Measurements from ENCODE around the gene HADHA.
A peak's percentile ranks its signal among the peaks of the same experiment; 100 is the strongest.

The HADHA gene

DNA sequence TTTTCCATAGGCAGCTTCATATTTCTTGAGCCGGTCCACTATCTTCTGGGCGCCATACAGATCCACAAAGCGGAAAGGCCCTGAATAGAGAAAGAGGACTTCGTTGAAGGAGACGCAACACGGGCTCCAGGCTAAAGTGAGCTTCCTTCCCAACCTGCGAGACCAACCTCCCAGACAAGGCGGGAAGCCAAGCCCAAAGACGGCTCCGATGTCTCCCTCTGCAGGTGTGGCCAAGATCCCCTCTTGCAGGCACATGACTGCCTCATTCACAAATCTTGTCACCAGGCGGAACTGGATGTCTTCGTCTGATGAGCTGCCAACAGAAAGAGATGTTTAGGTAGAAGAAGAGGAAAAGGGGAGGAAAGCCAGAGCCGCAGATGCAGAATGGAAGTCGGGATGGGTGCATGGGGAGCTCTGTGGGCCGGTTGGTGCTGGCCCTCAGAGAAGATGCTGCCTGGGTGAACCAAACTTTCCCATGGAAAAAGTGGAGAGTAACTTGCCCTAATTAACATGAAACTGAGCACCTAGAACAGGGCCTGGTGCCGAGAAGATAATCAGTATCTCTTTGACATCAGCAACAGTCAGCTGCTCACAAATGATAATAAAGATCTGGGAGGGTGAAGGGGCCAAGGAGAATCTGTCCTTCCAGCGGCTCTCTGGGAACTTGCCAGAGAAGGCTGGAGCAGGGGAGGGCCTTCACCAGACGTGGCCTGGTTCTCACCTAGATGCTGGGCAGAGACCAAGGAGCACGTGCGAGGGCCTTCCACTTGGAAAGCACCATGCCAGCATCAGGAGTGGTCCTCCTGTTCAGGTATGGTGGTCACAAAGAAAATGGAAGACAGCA lies 52.9 kb downstream of the HADHA start:
- H4K20me1 ChIP-seq: peaks cover 0 to 48% (median 2%) of the 10 kb centered on the region in 11 experiments; a peak in 11 of 22 replicates
- TF ChIP-seq Cebpa-rat (IDR thresholded peaks at IDR 0.05): no peak
- peaks cover 2 to 11% (median 5%) of the 10 kb centered on the region in 10 experiments; a peak in 19 of 20 replicates for H3K4me1 ChIP-seq
- H3K9ac ChIP-seq: no peak overlapping the region
- H3K36me3 ChIP-seq: peaks cover 64 to 84% (median 69%) of the 10 kb centered on the region in 11 experiments
- no peaks in the 10 kb centered on the region for H3K9me3 ChIP-seq (replicated peaks in 1 of 11)
- H3K27ac ChIP-seq: no peak overlapping the region
- H3K4me2 ChIP-seq: no peak overlapping the region
- H3K27me3 ChIP-seq: peaks cover 0 to 3% (median 0%) of the 10 kb centered on the region in 11 experiments; a peak in 5 of 22 replicates
- H3K4me3 ChIP-seq: no peak overlapping the region

DNA sequence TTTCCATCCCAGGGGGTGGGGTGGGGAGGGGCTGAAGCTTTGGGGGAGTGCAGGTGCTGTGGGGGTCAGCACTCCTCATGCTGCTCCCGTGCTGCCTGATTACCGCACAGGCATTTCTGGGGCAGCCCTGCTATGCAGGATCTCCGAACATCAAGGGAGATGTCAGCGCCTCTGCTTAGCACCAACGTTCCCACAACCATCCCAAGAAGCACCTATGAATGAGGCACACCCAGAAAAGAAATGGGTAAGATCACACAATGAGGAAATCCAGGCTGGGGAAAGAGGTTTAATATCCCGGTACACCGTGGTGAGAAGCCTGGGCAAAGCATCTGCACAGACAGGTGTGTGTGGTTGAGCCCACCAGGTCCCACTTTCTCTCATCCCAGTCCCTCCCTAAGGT lies 54.1 kb downstream of the HADHA start:
- Histone ChIP-seq H3K4me3 (no peak overlapping the region), H3K27me3 (peaks cover 10 to 15% (median 12%) of the 10 kb centered on the region in 11 experiments), H3K4me2 (no peak overlapping the region), H3K36me3 (peaks cover 52 to 72% (median 58%) of the 10 kb centered on the region in 11 experiments), H3K4me1 (peaks cover 13 to 18% (median 15%) of the 10 kb centered on the region in 10 experiments), H4K20me1 (peaks cover 0 to 53% (median 2%) of the 10 kb centered on the region in 11 experiments; a peak in 10 of 22 replicates), H3K9ac (no peak overlapping the region), H3K27ac (no peak overlapping the region), H3K9me3 (replicated peaks in 1 of 11) (no peaks in the 10 kb centered on the region)
- TF ChIP-seq Cebpa-rat (IDR thresholded peaks at IDR 0.05): no peak

DNA sequence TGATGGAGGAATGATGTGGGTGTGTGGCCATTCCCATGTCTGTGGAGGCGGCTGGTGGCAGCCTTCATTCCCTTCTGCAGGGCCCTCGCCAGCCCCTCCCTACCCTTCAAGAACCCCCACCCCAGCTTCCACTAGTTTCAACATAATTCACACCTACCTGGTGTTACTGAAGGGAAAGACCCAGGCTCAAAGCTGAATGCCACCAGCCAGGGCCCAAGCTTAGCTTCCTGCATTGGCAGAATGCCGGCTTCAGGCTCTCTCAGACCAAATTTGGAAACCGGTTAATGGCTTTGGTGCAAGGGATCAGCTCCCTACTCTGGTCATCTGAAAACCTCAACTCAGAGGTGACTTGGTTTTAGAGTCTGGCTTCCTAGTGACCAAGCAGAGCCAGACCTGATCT lies 54.7 kb downstream of the HADHA start:
- peaks cover 15 to 24% (median 19%) of the 10 kb centered on the region in 10 experiments for H3K4me1 ChIP-seq
- no peak overlapping the region for H3K27ac ChIP-seq
- H3K27me3 ChIP-seq: peaks cover 16 to 21% (median 18%) of the 10 kb centered on the region in 11 experiments
- no peak overlapping the region for H3K9ac ChIP-seq
- no peak overlapping the region for H3K4me2 ChIP-seq
- no peak overlapping the region for H3K4me3 ChIP-seq
- H4K20me1 ChIP-seq: peaks cover 0 to 53% (median 2%) of the 10 kb centered on the region in 11 experiments; a peak in 10 of 22 replicates
- H3K9me3 ChIP-seq (replicated peaks in 1 of 11): no peaks in the 10 kb centered on the region
- no peak for TF ChIP-seq Cebpa-rat (IDR thresholded peaks at IDR 0.05)
- peaks cover 46 to 66% (median 51%) of the 10 kb centered on the region in 11 experiments for H3K36me3 ChIP-seq

DNA sequence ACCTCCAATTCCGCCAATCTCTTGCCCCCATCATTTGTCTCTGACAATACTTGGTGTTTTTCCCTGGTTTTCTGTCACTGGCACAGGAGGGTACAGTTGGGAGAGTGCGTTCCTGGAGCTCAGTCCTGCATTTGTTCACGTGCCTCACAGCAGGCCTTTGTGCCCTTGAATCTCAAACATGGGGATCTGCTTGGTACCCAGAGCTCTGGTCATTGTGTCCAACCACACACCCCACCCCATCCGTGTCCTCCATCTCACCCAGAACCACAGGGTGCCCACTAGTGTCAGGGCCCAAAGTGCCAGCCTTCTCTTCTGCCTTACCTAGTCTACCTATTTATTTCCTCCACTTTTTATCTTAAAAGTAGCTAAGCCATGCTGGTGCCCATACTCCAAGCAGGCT lies 55.3 kb downstream of the HADHA start:
- Histone ChIP-seq H4K20me1 (peaks cover 0 to 53% (median 2%) of the 10 kb centered on the region in 11 experiments; a peak in 10 of 22 replicates), H3K9me3 (replicated peaks in 1 of 11) (no peaks in the 10 kb centered on the region), H3K4me1 (peaks cover 15 to 30% (median 24%) of the 10 kb centered on the region in 10 experiments), H3K36me3 (peaks cover 40 to 60% (median 45%) of the 10 kb centered on the region in 11 experiments), H3K9ac (no peak overlapping the region), H3K27ac (no peak overlapping the region), H3K4me2 (no peak overlapping the region), H3K27me3 (peaks cover 22 to 27% (median 24%) of the 10 kb centered on the region in 11 experiments), H3K4me3 (no peak overlapping the region)
- no peak for TF ChIP-seq Cebpa-rat (IDR thresholded peaks at IDR 0.05)

DNA sequence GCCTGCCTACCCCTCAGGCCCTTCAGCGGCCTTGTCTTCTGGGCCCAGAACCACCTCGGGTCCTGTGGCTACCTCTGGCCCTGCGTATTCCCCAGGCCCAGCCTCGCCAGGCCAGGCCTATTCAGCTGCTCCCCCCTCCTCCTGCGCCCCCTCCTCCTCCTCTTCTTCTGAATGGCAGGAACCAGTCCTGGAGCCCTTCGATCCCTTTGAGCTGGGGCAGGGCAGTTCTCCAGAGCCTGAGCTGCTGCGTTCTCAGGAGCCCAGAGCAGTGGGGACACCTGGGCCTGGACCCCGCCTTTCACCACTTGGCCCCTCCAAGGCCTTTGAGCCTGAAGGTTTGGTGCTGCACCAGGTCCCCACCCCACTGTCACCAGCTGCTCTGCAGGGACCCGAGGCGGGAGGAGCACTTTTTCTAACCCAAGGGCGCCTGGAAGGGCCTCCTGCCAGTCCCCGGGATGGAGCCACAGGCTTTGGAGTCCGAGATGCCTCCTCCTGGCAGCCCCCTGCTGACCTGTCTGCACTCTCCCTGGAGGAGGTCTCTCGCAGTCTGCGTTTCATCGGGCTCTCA lies 56.8 kb downstream of the HADHA start:
- Histone ChIP-seq H4K20me1 (peaks cover 0 to 49% (median 2%) of the 10 kb centered on the region in 11 experiments; a peak in 10 of 22 replicates), H3K4me2 (no peak overlapping the region), H3K9ac (no peak overlapping the region), H3K27me3 (peaks cover 24 to 41% (median 31%) of the 10 kb centered on the region in 11 experiments), H3K36me3 (peaks cover 25 to 45% (median 30%) of the 10 kb centered on the region in 11 experiments), H3K27ac (no peak overlapping the region), H3K4me1 (peaks cover 15 to 32% (median 24%) of the 10 kb centered on the region in 10 experiments), H3K4me3 (no peak overlapping the region), H3K9me3 (replicated peaks in 1 of 11) (no peaks in the 10 kb centered on the region)
- TF ChIP-seq Cebpa-rat (IDR thresholded peaks at IDR 0.05): no peak

DNA sequence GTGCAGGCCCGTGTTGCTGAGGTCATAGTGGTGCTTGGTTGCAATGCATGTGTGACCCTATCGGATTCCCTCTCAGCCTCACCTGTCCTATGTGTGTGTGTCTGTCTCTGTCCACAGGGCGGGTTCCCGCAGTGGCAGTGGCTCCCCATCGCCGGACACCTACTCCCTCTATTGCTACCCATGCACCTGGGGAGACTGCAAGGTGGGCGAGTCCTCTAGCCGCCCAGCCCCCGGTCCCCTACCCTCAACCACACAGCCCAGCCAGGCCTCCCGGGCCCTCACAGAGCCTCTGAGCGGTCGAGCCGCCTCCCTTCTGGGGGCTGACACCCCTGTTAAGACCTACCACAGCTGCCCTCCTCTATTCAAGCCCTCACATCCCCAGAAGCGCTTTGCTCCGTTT lies 57.3 kb downstream of the HADHA start:
- TF ChIP-seq Cebpa-rat (IDR thresholded peaks at IDR 0.05): no peak
- Histone ChIP-seq H3K27me3 (peaks cover 24 to 44% (median 31%) of the 10 kb centered on the region in 11 experiments), H3K9me3 (replicated peaks in 1 of 11) (no peaks in the 10 kb centered on the region), H3K27ac (no peak overlapping the region), H4K20me1 (peaks cover 0 to 49% (median 2%) of the 10 kb centered on the region in 11 experiments; a peak in 10 of 22 replicates), H3K4me1 (peaks cover 15 to 32% (median 24%) of the 10 kb centered on the region in 10 experiments), H3K9ac (no peak overlapping the region), H3K4me2 (peak overlapping the region in 3 of 11 experiments; percentile 2 to 87 (median 78); a peak in 3 of 22 replicates), H3K36me3 (peaks cover 20 to 40% (median 25%) of the 10 kb centered on the region in 11 experiments), H3K4me3 (no peak overlapping the region)

DNA sequence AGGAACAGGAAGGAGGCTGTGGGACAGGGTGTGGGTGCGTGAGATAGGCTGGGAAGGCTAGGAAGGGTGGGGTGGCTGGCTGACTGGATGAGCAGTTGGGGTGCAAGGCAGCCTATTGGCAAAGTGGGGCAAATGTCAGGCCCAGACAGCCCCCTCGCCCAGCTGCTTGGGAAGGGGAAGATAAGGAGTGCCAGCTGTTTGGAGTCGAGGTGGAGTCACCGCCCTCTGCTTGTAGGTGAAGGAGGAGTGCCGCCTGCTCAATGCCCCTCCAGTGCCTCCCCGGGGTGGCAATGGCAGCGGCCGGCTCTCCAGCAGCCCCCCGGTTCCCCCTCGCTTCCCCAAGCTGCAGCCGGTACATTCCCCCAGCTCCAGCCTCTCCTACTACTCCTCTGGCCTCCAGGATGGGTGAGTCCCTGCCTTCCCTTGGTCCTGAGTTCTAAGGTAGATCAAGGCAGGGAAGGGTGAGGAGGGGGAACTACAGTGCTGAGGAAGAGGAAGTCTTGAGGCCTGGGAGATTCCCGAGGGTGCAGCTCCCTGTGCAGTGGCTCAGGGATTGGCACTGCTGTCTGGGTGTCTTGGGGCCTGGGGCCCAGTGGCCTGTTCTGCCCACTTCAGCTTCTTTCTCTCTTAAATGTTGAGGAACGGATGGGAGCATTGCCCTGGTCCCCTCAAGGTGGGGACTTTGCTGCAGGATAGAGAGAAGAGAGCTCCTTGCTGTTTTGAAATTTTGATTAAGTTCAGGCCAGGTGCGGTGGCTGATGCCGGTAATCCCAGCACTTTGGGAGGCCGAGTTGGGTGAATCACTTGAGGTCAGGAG lies 58.3 kb downstream of the HADHA start:
- TF ChIP-seq Cebpa-rat (IDR thresholded peaks at IDR 0.05): no peak
- Histone ChIP-seq H3K4me3 (peak overlapping the region in 8 of 10 experiments; percentile 63 to 76 (median 68); a peak in 10 of 20 replicates), H4K20me1 (peaks cover 0 to 41% (median 2%) of the 10 kb centered on the region in 11 experiments; a peak in 10 of 22 replicates), H3K4me1 (peaks cover 15 to 32% (median 24%) of the 10 kb centered on the region in 10 experiments), H3K27me3 (peaks cover 24 to 46% (median 33%) of the 10 kb centered on the region in 11 experiments), H3K27ac (no peak overlapping the region), H3K4me2 (peak overlapping the region; percentile 78 to 96 (median 89)), H3K9ac (peak overlapping the region in 2 of 11 experiments; percentile 85 to 87; a peak in 4 of 22 replicates), H3K9me3 (replicated peaks in 1 of 11) (no peaks in the 10 kb centered on the region), H3K36me3 (peaks cover 10 to 30% (median 16%) of the 10 kb centered on the region in 11 experiments)

DNA sequence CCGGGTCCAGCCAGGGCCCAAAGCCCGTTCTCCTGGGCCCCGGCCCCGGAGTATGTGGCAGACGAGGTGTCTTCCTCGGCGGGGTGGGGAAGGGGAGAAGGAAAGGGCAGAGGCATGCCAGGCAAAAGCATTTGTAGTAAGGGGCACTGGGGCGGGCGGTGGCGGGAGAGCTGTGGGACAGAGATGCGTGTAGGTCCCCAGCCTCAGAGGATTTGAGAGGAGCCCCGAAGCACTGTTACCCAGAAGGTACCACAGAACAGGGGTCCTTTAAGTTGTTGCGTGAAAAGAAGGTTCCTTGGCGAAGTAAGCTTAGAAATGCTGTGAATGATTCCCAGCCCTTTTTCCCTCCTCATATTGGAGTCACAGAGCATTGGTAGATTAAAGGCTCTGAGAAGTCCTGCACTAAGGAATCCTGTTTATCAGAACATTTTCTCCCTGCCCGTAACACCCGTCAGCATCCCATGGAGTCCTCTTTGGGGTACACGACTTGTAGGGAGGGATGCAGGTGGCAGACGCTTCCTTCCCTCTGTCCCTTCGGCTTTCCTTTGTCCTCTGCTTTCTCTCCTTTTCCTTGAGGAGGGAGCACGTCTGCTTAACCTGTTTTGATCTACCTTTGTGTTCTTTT lies 59.0 kb downstream of the HADHA start:
- peaks cover 3 to 23% (median 8%) of the 10 kb centered on the region in 11 experiments for H3K36me3 ChIP-seq
- H3K27me3 ChIP-seq: peaks cover 24 to 53% (median 37%) of the 10 kb centered on the region in 11 experiments
- H4K20me1 ChIP-seq: peaks cover 0 to 33% (median 2%) of the 10 kb centered on the region in 11 experiments; a peak in 8 of 22 replicates
- TF ChIP-seq Cebpa-rat (IDR thresholded peaks at IDR 0.05): no peak
- H3K9ac ChIP-seq: peak overlapping the region; percentile 70 to 88 (median 84)
- H3K4me3 ChIP-seq: peak overlapping the region; percentile 63 to 76 (median 68)
- peak overlapping the region; percentile 78 to 96 (median 89) for H3K4me2 ChIP-seq
- H3K27ac ChIP-seq: peak overlapping the region; percentile 58 to 87 (median 78); a peak in 21 of 22 replicates
- peaks cover 16 to 32% (median 24%) of the 10 kb centered on the region in 10 experiments for H3K4me1 ChIP-seq
- no peaks in the 10 kb centered on the region for H3K9me3 ChIP-seq (replicated peaks in 1 of 11)

All from BLaER1 treated with 17β-estradiol and CSF1 and Interleukin-3, amounts not matched to agents 10 nM and 100 nM (cell line).